GM18499 (cell line): ENCODE measurements around the gene ADAM11.
"Not testable (repeated sequence)": the region's sequence is repeated elsewhere in the genome, so short reads cannot be mapped to it uniquely, and the experiment has no call there.

Source experiments
- ATAC-seq: cut with Tn5 transposase; IDR thresholded peaks from one replicate; pipeline ENCODE4 v1.9.1; 2021; ENCODE audit warnings: moderate number of reproducible peaks; ENCODE audit not compliant: insufficient read depth, unreplicated experiment

ADAM11 gene

GRCh38 chr17:44758414-44759085 lies at the start of gene ADAM11:
ADAM11 (plus strand) TSS chr17:44758988; CDS start chr17:44759200, 212 bp downstream.
- ATAC-seq: no peak

- no peak for ATAC-seq
These were observed 39.3 kb upstream of the ADAM11 start for GRCh38 chr17:44719444-44719843.

- no peak for ATAC-seq
These were observed 36.5 kb upstream of the ADAM11 start for GRCh38 chr17:44722254-44722653.

GRCh38 chr17:44726121-44726520 lies 32.7 kb upstream of the ADAM11 start:
- ATAC-seq: not testable (repeated sequence)

GRCh38 chr17:44733753-44734152 lies 25.0 kb upstream of the ADAM11 start:
- ATAC-seq: no peak

- no peak for ATAC-seq
These were observed 24.5 kb upstream of the ADAM11 start for GRCh38 chr17:44734272-44734671.

GRCh38 chr17:44736551-44737240 lies 22.1 kb upstream of the ADAM11 start:
- ATAC-seq: no peak

GRCh38 chr17:44738214-44738906 lies 20.4 kb upstream of the ADAM11 start:
- ATAC-seq: no peak

GRCh38 chr17:44741316-44741715 lies 17.5 kb upstream of the ADAM11 start:
- no peak for ATAC-seq

- ATAC-seq: no peak
These were observed 13.5 kb upstream of the ADAM11 start for GRCh38 chr17:44745301-44745700.

GRCh38 chr17:44745738-44746137 lies 13.1 kb upstream of the ADAM11 start:
- not testable (repeated sequence) for ATAC-seq

GRCh38 chr17:44747566-44747965 lies 11.2 kb upstream of the ADAM11 start:
- ATAC-seq: no peak

- no peak for ATAC-seq
These were observed 9.5 kb upstream of the ADAM11 start for GRCh38 chr17:44749076-44749979.

- ATAC-seq: no peak
These were observed 8.8 kb upstream of the ADAM11 start for GRCh38 chr17:44749980-44750318.

- ATAC-seq: no peak
These were observed 7.5 kb upstream of the ADAM11 start for GRCh38 chr17:44751331-44751730.

- no peak for ATAC-seq
These were observed 7.0 kb upstream of the ADAM11 start for GRCh38 chr17:44751806-44752205.

GRCh38 chr17:44752953-44753861 lies 5.6 kb upstream of the ADAM11 start:
- no peak for ATAC-seq

GRCh38 chr17:44754276-44754675 lies 4.5 kb upstream of the ADAM11 start:
- ATAC-seq: no peak

- ATAC-seq: not testable (repeated sequence)
These were observed 3.6 kb upstream of the ADAM11 start for GRCh38 chr17:44755180-44755579.
